ENCODE measurements around the gene NOMO2. TPM values are rescaled to one million over a fixed set of nuclear protein-coding genes. Genes with fewer than 3 reads are reported as not detected.
"Not testable (repeated sequence)": the region's sequence is repeated elsewhere in the genome, so short reads cannot be mapped to it uniquely, and the experiment has no call there.

Gene NOMO2
- polyA plus RNA-seq, 3 donors, result 86.4 to 97.0 (median 91.2) TPM

GRCh38 chr16:18522637-18523036, 39.3 kb downstream of the NOMO2 start:
- DNase-seq (ENCODE audit: low read depth in 3 of 3, low spot score in 2 of 3), result not testable (repeated sequence)

GRCh38 chr16:18521445-18522181, 40.3 kb downstream of the NOMO2 start:
- DNase-seq (ENCODE audit: low read depth in 3 of 3, low spot score in 2 of 3), result not testable (repeated sequence)

DNA sequence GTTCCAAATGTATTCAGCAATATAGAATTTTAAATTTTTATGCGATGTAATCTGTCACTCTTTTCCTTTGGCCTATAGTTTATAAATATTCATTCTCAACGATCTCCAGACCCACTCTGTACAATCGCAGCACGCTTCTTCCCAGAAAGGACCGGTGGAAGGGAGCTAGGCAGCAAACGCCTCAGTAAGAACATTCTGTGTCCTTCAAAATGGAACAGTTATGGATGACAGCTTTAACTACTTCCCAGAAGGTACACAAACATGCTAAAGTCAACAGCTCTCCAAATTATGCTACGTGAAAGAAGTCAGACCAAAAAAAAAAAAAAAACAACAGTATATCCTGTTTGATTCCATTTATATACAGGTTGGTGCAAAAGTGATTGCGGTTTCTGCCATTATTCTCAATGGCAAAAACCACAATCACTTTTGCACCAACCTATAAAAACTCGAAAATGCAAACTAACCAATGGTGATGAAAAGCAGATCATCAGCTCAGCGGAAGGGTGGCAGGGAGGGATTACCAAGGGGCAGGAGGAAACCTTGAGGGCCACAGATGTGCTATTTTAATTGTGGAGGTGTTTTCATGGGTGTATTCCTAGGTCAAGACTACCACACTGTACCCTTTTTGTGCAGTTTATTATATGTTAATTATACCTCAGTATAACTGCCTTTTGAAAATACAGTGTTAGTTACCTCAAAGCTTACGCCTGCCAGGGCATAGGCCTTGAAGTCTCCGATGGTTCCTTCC, 43.2 kb downstream of the NOMO2 start:
- not testable (repeated sequence) for DNase-seq (ENCODE audit: low read depth in 3 of 3, low spot score in 2 of 3)

GRCh38 chr16:18498430-18498829, 63.5 kb downstream of the NOMO2 start:
- not testable (repeated sequence) for DNase-seq (ENCODE audit: low read depth in 3 of 3, low spot score in 2 of 3)

- not testable (repeated sequence) for DNase-seq (ENCODE audit: low read depth in 3 of 3, low spot score in 2 of 3)
Measured at GRCh38 chr16:18497032-18497431, 64.9 kb downstream of the NOMO2 start.

DNA sequence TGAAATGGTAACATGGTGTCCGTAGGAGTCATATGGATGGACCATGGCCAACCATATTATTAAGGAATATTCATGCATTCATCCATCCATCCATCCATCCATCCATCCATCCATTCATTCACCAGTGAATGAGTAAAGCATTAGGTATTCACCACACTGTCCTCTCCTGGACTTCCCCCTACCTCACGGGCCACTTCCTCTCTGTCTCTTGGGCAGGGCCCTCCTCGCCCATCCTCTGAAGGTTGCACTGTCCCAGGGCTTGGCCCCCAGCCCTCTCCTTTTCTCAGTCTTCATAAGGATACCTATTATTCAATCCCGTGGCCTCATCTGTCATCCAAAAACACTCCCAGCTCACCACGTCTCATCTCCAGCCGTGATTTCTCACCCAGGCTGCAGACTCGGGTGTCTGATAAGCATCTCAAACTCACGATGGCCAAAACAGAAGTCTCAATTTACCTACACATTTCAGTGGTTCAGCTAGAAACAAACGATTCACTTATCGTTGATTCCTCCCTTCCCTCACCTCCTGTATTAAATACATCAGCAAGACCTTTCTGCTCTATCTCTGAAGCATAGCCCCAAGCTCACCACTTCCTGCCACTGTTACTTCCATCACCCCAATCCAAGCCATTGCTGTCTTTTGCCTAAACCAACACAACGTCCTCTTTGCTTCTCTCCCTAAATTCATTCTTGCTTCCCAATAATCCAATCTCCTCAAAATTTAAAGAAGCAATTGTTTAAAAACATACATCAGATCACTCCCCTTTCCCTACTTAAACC, 69.6 kb downstream of the NOMO2 start:
- DNase-seq (ENCODE audit: low read depth in 3 of 3, low spot score in 2 of 3), result not testable (repeated sequence)

- DNase-seq (ENCODE audit: low read depth in 3 of 3, low spot score in 2 of 3), result not testable (repeated sequence)
Measured at GRCh38 chr16:18436025-18436424, 125.9 kb downstream of the NOMO2 start.

DNA sequence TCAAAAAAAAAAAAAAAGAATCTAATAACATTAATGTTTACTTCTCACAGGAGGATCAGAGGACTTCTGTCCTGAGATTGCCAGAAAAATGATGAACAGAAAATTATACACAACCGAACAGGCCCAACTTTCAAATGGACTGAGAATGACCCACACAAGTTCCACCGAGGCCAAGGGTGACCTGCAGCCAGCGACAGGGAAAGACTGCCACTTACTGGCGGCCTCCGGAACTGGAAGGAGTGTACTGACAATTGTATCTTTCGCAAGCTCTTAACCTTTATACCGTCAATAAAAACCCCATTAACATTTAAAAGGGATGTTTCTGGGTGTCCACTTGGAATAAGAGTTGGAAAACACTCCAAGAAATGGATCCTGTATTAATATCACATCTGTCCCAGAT, 146.1 kb downstream of the NOMO2 start:
- DNase-seq (ENCODE audit: low read depth in 3 of 3, low spot score in 2 of 3), result not testable (repeated sequence)

GRCh38 chr16:18409532-18410293, 152.2 kb downstream of the NOMO2 start:
- not testable (repeated sequence) for DNase-seq (ENCODE audit: low read depth in 3 of 3, low spot score in 2 of 3)

GRCh38 chr16:18401851-18402657, 159.8 kb downstream of the NOMO2 start:
- not testable (repeated sequence) for DNase-seq (ENCODE audit: low read depth in 3 of 3, low spot score in 2 of 3)

DNA sequence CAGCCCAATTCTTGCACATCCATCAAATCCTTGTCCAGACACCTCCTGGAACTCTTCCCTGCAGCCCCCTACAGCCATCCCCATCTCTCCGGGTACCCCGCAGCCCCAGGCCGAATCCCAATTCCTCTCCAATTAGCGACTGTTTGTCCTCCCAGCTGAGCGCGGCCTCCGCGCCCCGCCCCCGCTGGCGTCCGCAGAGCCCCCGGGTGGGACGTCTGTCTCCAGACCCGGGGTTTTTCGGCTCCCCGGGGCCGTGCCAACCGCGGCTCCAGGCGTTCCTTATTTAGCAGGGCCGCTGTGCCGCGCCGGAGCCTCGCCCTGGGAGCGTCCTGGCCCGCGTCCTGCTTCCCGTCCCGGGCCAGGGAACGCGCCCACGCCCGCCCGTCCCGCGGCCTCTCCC, 160.7 kb downstream of the NOMO2 start:
- not testable (repeated sequence) for DNase-seq (ENCODE audit: low read depth in 3 of 3, low spot score in 2 of 3)

GRCh38 chr16:18394363-18394762, 167.5 kb downstream of the NOMO2 start:
- DNase-seq (ENCODE audit: low read depth in 3 of 3, low spot score in 2 of 3), result not testable (repeated sequence)

GRCh38 chr16:18387767-18388166, 174.1 kb downstream of the NOMO2 start:
- not testable (repeated sequence) for DNase-seq (ENCODE audit: low read depth in 3 of 3, low spot score in 2 of 3)

GRCh38 chr16:18386517-18386916, 175.4 kb downstream of the NOMO2 start:
- not testable (repeated sequence) for DNase-seq (ENCODE audit: low read depth in 3 of 3, low spot score in 2 of 3)

- not testable (repeated sequence) for DNase-seq (ENCODE audit: low read depth in 3 of 3, low spot score in 2 of 3)
Measured at GRCh38 chr16:18385285-18385684, 176.6 kb downstream of the NOMO2 start.

- DNase-seq (ENCODE audit: low read depth in 3 of 3, low spot score in 2 of 3), result not testable (repeated sequence)
Measured at GRCh38 chr16:18384869-18385268, 177.0 kb downstream of the NOMO2 start.

- DNase-seq (ENCODE audit: low read depth in 3 of 3, low spot score in 2 of 3), result not testable (repeated sequence)
Measured at GRCh38 chr16:18384098-18384636, 177.7 kb downstream of the NOMO2 start.

DNA sequence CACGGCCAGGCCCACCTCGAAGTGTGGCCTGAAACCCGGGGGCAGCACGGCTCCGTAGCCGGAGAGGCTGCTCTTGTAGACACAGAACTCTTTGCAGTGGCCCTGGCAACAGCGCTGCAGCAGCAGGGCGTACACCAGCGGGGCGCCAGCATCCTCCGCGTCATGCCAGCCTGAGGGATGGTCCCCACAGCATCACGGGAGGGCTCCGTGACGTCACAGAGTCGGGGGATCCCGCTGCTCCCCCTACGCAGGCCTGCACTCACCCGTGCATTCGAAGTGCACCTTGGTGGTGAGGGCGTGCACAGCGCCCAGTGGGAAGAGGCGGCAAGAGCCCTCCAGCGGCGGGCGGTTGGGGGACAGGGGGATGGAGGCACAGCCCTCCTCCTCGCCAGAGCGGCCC, 179.2 kb downstream of the NOMO2 start:
- DNase-seq (ENCODE audit: low read depth in 3 of 3, low spot score in 2 of 3), result not testable (repeated sequence)
